IPS DF 19.7 (cell line): Measurements from ENCODE around the gene PRRG1.
"Not testable (repeated sequence)": the region's sequence is repeated elsewhere in the genome, so short reads cannot be mapped to it uniquely, and the experiment has no call there.

Experiments used
- DNase-seq: peaks from one replicate; pipeline ENCODE4 v3.0.0-alpha.2; 2013; ENCODE audit warnings: low read depth, low spot score

The PRRG1 gene

GRCh38 chrX:37470711-37471110 is 121.5 kb downstream of the PRRG1 start:
- DNase-seq = no peak

- no peak for DNase-seq
Measured at GRCh38 chrX:37472836-37473235, 123.7 kb downstream of the PRRG1 start.

GRCh38 chrX:37474478-37474877 is 125.3 kb downstream of the PRRG1 start:
- no peak for DNase-seq

GRCh38 chrX:37476571-37477170 is 127.5 kb downstream of the PRRG1 start:
- DNase-seq = peak; percentile 38

GRCh38 chrX:37484335-37484734 is 135.2 kb downstream of the PRRG1 start:
- DNase-seq = not testable (repeated sequence)

- DNase-seq = no peak
Measured at GRCh38 chrX:37485429-37485828, 136.3 kb downstream of the PRRG1 start.

- no peak for DNase-seq
Measured at GRCh38 chrX:37487271-37487670, 138.1 kb downstream of the PRRG1 start.

GRCh38 chrX:37488323-37488722 is 139.2 kb downstream of the PRRG1 start:
- no peak for DNase-seq

- DNase-seq = no peak
Measured at GRCh38 chrX:37491686-37492085, 142.5 kb downstream of the PRRG1 start.

GRCh38 chrX:37495760-37496159 is 146.6 kb downstream of the PRRG1 start:
- not testable (repeated sequence) for DNase-seq

- not testable (repeated sequence) for DNase-seq
Measured at GRCh38 chrX:37497126-37497525, 148.0 kb downstream of the PRRG1 start.

- not testable (repeated sequence) for DNase-seq
Measured at GRCh38 chrX:37498323-37498722, 149.2 kb downstream of the PRRG1 start.

- DNase-seq = not testable (repeated sequence)
Measured at GRCh38 chrX:37499649-37500048, 150.5 kb downstream of the PRRG1 start.

GRCh38 chrX:37504991-37505390 is 155.8 kb downstream of the PRRG1 start:
- no peak for DNase-seq
